MCF 10A (cell line): Measurements from ENCODE around the gene MPRIP. TPM values are rescaled to one million over a fixed set of nuclear protein-coding genes. Genes with fewer than 3 reads are reported as not detected.

Experiments
- BruUV-seq: library from RNA; stranded (reverse); fragments of 400-500 nt; replicated peaks from 2 replicates; lab custom pipeline; 2021; lab: Mats Ljungman, UMichigan
- CTCF ChIA-PET: fragments of 300-600 bp; sonication (Branson Sonifier 250); formaldehyde crosslinking; extraction: SDS; loops from one replicate; lab custom pipeline; 2021; ENCODE audit warnings: antibody characterized with exemption, inconsistent platforms; lab: Yijun Ruan, JAX
- POLR2A ChIA-PET: fragments of 300-600, 350-650 bp; sonication (Branson Sonifier 250); formaldehyde crosslinking; extraction: SDS; loops from one replicate; lab custom pipeline; 2020; ENCODE audit warnings: antibody characterized with exemption, inconsistent platforms; lab: Yijun Ruan, JAX
- DNase-seq: peaks from one replicate; pipeline ENCODE4 v3.0.0-alpha.2; 2018; ENCODE audit not compliant: unreplicated experiment
- H3K27ac Mint-ChIP-seq: one replicate; pipeline ENCODE4 v1.8.0; 2022; ENCODE audit warnings: mild to moderate bottlenecking, low read depth, mixed read lengths; ENCODE audit not compliant: unreplicated experiment
- H3K27me3 Mint-ChIP-seq: one replicate; pipeline ENCODE4 v1.8.0; 2022; ENCODE audit warnings: mixed read lengths; ENCODE audit not compliant: insufficient read depth, unreplicated experiment
- H3K36me3 Mint-ChIP-seq: one replicate; pipeline ENCODE4 v1.8.0; 2022; ENCODE audit warnings: mild to moderate bottlenecking, moderate library complexity, mixed read lengths; ENCODE audit not compliant: insufficient read depth, unreplicated experiment
- H3K4me1 Mint-ChIP-seq: one replicate; pipeline ENCODE4 v1.8.0; 2022; ENCODE audit warnings: mixed read lengths; ENCODE audit not compliant: insufficient read depth, unreplicated experiment
- H3K4me3 Mint-ChIP-seq: one replicate; pipeline ENCODE4 v1.8.0; 2022; ENCODE audit warnings: mild to moderate bottlenecking, moderate library complexity, mixed read lengths; ENCODE audit not compliant: unreplicated experiment
- H3K9me3 Mint-ChIP-seq: one replicate; pipeline ENCODE4 v1.8.0; 2022; ENCODE audit warnings: mixed read lengths; ENCODE audit not compliant: unreplicated experiment
- CTCF ChIP-seq: fragments of 200-600 bp; IDR thresholded peaks from one replicate; pipeline ENCODE4 v1.8.0; 2022; ENCODE audit warnings: antibody characterized with exemption, mild to moderate bottlenecking; ENCODE audit not compliant: unreplicated experiment
- intact Hi-C: fragments of 100-400 bp; cut with micrococcal nuclease; formaldehyde crosslinking; loops from 2 replicates; pipeline ENCODE4 v1.14.1; 2022
- total RNA-seq: library from RNA; stranded (reverse); gene quantifications from 2 replicates; pipeline ENCODE4 v1.2.3, GENCODE V29; 2022

Gene MPRIP
- total RNA-seq, 1 experiment from 2014 or later: 230 TPM

- no peak for TF ChIP-seq CTCF
- Mint-ChIP-seq H3K4me1 (peaks cover 33% of the 10 kb centered on the region), H3K27ac (peak overlapping the region; percentile 64), H3K27me3 (no peaks in the 10 kb centered on the region), H3K4me3 (no peak overlapping the region), H3K36me3 (peaks cover 8% of the 10 kb centered on the region), H3K9me3 (no peaks in the 10 kb centered on the region)
- POLR2A ChIA-PET: interaction anchor here (0.6 kb wide), 1 partner anchor 43 kb away, joined by 3 read pairs; no protein-coding TSS in a partner anchor
- CTCF ChIA-PET: interaction anchor here (0.6 to 0.7 kb wide), 2 partner anchors 8 to 11 kb away, joined by 3 read pairs; no protein-coding TSS in a partner anchor
- DNase-seq: no peak
- intact Hi-C loops: no loop called here
- no TSS peak for BruUV-seq
Observed at GRCh38 chr17:17110520-17110919, 68.3 kb downstream of the MPRIP start.

GRCh38 chr17:17111401-17112393 is 69.4 kb downstream of the MPRIP start:
- Mint-ChIP-seq H3K36me3 (peaks cover 12% of the 10 kb centered on the region), H3K4me1 (peaks cover 33% of the 10 kb centered on the region), H3K27me3 (no peaks in the 10 kb centered on the region), H3K9me3 (no peaks in the 10 kb centered on the region), H3K4me3 (no peak overlapping the region), H3K27ac (peak overlapping the region; percentile 36)
- DNase-seq: no peak
- TF ChIP-seq CTCF: no peak
- intact Hi-C loops: no loop called here
- no TSS peak for BruUV-seq
- ChIA-PET CTCF (interaction anchor here (0.6 kb wide), 2 partner anchors 123 to 243 kb away, joined by 3 to 4 read pairs; no protein-coding TSS in a partner anchor), POLR2A (no interaction called here)

DNA sequence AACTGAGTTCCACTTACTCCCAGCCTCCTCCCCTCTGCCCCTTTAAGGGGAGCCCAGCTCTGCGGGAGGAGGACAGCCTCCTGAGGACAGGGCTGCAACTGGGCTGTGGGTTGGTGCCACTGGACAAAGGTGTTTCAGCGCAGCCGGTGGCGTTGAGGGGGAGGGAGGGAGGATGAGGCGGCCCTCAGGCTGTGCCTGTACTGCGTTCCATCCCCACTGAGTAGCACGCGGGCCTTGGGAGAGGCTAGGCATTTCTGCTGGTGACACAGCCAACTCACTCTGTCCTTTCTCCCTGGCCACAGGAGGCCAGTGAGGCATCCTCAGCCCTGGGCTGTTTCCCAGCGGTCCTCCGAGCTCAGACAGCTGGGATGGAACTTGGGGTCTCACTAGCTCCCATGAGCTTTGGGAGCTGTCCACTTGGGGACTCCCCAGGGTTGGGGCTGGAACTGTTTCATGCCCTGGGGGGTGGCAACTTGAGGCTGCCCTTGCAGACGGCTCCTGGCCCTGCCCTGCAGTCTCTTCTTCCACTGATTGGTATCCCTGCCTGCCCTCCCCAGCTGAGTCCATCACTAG is 70.5 kb downstream of the MPRIP start:
- Mint-ChIP-seq H3K4me3 (no peak overlapping the region), H3K9me3 (no peaks in the 10 kb centered on the region), H3K27ac (no peak overlapping the region), H3K36me3 (peaks cover 12% of the 10 kb centered on the region), H3K27me3 (no peaks in the 10 kb centered on the region), H3K4me1 (peaks cover 29% of the 10 kb centered on the region)
- no TSS peak for BruUV-seq
- no peak for TF ChIP-seq CTCF
- no peak for DNase-seq
- intact Hi-C loops: no loop called here
- ChIA-PET POLR2A (no interaction called here), CTCF (interaction anchor here (0.6 kb wide), 1 partner anchor 86 kb away, joined by 5 read pairs; no protein-coding TSS in a partner anchor)
